ENCODE data around the gene PPAN.

The PPAN gene

GRCh38 chr19:10092648-10093294 lies 13.4 kb upstream of the PPAN start:
- DNase-seq (ENCODE audit: low read depth in 2 of 2) = no peak

DNA sequence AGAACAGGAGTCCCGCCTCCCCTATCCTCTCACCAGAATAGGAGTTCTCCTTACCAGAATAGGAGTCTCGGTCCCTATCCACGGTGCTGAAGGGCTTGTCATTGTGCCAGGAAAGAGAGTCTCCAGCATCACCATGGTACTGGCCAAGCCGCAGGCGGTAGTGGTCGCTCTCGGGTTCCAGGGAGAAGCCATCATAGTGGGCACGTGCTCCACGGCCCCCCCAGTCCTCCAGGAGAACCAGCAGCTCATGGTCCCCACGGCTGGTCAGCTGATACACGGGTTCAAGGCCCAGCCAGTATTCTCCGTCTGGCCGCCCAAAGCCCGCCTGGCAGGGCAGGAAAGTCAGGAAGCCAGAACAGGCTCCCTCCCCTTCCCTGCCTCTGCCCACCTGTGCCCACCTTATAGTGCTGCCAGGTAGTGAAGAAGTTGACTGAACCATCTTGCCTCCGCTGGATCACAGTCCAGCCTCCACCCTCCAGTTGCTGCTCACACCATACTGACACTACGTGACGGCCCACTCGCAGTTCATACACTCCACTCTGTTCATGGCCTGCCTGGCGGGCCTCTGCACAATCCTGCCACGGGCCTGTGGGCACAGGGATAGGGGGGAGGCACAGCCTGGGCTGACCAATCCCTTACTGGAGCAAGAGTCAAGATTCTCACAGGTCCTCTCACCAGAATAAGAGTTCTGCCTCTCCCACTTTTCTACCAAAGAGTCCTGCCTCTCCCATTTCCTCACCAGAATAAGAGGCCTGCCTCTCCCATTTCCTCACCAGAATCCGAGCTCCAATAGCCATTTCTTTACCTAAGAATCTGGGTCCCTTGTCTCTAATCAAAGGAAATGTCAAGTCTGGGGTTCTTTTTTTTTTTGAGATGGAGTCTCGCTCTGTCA lies 12.6 kb upstream of the PPAN start:
- DNase-seq (ENCODE audit: low read depth in 2 of 2) = no peak

DNA sequence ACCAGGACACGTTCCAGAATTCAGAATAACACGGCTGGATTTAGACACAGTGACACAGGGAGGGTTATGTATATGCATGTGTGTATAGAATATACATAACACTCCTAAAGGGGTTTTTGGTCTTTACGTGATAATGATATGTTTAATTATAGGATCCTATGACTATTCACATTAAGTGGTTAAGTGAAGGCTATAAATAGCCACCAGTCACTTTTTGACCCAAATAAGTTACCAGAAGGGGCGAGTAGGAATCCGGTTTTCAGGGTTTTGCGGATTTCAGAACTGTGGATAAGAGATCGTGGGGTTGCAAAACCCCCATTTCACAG lies 10.6 kb upstream of the PPAN start:
- no peak for DNase-seq (ENCODE audit: low read depth in 2 of 2)

DNA sequence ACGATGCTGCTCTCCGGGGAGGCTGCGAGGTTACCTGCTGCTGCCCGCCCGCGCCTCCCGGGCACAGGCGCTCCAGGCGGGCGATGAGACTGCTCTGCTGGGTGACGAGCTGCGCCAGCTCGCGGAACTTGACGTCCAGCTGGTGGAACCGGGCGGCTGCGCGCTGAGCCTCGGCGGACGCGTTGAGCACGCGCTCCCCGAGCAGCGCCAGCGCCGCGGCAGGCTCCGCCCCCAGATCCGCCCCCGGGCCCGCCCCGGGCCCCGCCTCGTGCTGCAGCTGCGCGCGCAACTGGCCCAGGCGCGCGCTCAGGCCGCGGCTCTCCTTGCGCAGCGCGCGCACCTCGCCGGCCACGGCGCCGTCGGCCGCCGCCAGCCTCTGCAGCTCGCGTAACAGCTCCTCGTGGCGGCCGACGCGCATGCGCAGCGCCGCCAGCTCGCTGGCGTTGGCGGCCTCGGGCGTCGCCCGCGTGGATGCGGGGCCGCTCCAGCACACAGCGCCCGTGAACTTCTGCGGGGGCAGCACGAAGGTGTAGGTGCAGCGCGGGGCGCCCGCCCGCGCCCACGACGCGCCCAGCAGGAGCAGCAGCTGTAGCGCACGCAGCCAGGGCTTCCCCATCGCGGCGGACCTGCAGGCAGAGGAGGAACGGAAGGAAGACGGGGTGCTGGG lies 10.1 kb upstream of the PPAN start:
- DNase-seq (ENCODE audit: low read depth in 2 of 2) = peak; percentile 77 to 78

DNA sequence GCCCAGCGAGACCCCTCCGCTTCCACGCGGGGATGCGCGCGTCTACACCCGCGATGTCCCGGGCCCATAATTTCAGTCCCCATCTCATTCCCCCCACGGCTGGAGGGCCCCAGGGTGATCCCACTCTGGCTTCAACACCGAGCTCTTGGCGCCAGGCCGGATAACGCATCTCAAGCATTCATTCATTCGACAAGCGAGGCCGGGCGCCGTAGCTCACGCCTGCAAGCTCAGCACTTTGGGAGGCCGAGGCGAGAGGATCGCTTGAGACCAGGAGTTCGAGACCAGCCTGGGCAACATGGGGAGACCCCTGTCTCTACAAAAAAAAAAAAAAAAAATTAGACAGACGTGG lies 9.6 kb upstream of the PPAN start:
- no peak for DNase-seq (ENCODE audit: low read depth in 2 of 2)

GRCh38 chr19:10100163-10100785 lies 5.9 kb upstream of the PPAN start:
- DNase-seq (ENCODE audit: low read depth in 2 of 2) = no peak

GRCh38 chr19:10102787-10103236 lies 3.4 kb upstream of the PPAN start:
- no peak for DNase-seq (ENCODE audit: low read depth in 2 of 2)

- no peak for DNase-seq (ENCODE audit: low read depth in 2 of 2)
These were observed 2.0 kb upstream of the PPAN start for GRCh38 chr19:10104130-10104513.

GRCh38 chr19:10104665-10105508 lies 1.3 kb upstream of the PPAN start:
- DNase-seq (ENCODE audit: low read depth in 2 of 2) = peak in 1 of 2 experiments; percentile 66

DNA sequence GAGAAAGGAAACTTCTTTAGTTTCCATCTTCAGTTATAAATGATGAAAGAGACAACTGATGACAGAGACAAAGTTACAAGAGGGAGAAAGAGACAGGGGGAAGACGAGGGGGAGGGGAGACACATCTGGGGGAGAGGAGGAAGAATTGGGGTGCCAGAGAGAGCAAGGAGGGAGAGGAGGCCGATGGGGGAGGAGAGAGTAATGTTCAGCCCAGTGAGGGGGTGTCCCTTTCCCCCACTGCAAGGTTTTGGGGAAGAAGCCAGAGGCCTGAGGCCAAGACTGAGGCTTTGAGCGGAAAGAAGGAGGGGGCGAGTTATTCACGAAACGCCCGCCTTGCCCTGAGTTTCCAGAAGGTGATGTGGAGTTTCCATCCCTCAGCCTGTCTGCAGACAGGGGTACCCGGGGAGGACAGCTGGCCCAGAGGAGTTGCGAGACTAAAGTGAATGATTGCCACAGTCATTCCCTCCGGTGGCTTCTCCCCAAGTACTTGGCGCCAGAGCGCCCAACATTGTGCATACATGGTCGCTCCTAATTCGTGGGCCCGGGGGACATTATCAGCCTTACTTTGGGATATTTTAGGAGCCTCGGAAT lies 558 bp upstream of the PPAN start:
- peak; percentile 68 to 80 for DNase-seq (ENCODE audit: low read depth in 2 of 2)

GRCh38 chr19:10107254-10107653 lies 1.1 kb downstream of the PPAN start:
- DNase-seq (ENCODE audit: low read depth in 2 of 2) = no peak

GRCh38 chr19:10107817-10108367 lies 1.7 kb downstream of the PPAN start:
- DNase-seq (ENCODE audit: low read depth in 2 of 2) = no peak

DNA sequence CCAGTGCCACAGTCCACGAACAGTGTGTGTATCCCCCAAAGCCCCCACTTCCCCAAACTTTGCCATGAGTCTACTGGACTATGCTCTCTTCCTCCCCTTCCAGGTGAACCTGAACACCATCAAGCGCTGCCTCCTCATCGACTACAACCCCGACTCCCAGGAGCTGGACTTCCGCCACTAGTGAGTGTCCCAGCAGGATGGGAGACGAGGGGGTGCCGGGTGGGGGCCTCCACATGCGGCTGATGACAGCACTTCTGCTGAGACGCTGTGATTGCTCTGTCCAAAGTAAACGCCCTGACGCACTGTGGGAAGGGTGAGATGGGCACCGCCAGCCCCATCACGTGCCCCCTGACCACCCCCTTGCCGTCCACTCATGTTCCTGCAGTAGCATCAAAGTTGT lies 3.4 kb downstream of the PPAN start:
- DNase-seq (ENCODE audit: low read depth in 2 of 2) = no peak

DNA sequence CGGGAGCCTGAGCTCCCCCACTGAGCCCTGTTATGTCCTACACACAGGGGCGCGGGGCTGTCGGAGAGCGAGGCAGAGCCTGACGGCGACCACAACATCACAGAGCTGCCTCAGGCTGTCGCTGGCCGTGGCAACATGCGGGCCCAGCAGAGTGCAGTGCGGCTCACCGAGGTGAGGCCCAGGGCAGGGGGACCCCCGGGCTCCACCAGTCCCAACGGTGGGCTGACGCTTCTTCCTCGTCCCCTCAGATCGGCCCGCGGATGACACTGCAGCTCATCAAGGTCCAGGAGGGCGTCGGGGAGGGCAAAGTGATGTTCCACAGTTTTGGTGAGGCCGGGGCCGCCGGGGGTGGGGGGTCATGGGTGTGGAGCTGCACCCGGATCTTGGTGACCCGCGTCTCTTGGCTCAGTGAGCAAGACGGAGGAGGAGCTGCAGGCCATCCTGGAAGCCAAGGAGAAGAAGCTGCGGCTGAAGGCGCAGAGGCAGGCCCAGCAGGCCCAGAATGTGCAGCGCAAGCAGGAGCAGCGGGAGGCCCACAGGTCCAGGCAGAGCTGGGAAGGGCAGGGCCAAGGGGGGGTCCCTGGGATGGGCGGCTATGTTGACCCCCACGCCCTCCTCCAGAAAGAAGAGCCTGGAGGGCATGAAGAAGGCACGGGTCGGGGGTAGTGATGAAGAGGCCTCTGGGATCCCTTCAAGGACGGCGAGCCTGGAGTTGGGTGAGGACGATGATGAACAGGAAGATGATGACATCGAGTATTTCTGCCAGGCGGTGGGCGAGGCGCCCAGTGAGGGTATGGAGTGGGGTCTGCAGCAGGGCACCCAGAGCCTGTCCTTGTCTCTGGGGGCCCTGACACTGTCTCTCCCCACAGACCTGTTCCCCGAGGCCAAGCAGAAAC lies 4.2 kb downstream of the PPAN start:
- DNase-seq (ENCODE audit: low read depth in 2 of 2) = no peak

- DNase-seq (ENCODE audit: low read depth in 2 of 2) = no peak
These were observed 4.8 kb downstream of the PPAN start for GRCh38 chr19:10110972-10111317.

- no peak for DNase-seq (ENCODE audit: low read depth in 2 of 2)
These were observed 5.2 kb downstream of the PPAN start, which contains the start of gene P2RY11 for GRCh38 chr19:10111405-10111811. TSS of gene P2RY11 (plus strand) at chr19:10111693. CDS start at chr19:10111722, 29 bp downstream.

GRCh38 chr19:10112037-10112761 lies 6.0 kb downstream of the PPAN start:
- peak in 1 of 2 experiments; percentile 68 for DNase-seq (ENCODE audit: low read depth in 2 of 2)

GRCh38 chr19:10112895-10113591 lies 6.9 kb downstream of the PPAN start:
- peak in 1 of 2 experiments; percentile 70 for DNase-seq (ENCODE audit: low read depth in 2 of 2)
